Measurements from ENCODE around the gene PACS1. TPM values are rescaled to one million over a fixed set of nuclear protein-coding genes. Genes with fewer than 3 reads are reported as not detected.

PACS1 gene
- polyA plus RNA-seq, 1 of the 3 experiments (the other 2 are of a cell fraction), result 37.3 TPM

DNA sequence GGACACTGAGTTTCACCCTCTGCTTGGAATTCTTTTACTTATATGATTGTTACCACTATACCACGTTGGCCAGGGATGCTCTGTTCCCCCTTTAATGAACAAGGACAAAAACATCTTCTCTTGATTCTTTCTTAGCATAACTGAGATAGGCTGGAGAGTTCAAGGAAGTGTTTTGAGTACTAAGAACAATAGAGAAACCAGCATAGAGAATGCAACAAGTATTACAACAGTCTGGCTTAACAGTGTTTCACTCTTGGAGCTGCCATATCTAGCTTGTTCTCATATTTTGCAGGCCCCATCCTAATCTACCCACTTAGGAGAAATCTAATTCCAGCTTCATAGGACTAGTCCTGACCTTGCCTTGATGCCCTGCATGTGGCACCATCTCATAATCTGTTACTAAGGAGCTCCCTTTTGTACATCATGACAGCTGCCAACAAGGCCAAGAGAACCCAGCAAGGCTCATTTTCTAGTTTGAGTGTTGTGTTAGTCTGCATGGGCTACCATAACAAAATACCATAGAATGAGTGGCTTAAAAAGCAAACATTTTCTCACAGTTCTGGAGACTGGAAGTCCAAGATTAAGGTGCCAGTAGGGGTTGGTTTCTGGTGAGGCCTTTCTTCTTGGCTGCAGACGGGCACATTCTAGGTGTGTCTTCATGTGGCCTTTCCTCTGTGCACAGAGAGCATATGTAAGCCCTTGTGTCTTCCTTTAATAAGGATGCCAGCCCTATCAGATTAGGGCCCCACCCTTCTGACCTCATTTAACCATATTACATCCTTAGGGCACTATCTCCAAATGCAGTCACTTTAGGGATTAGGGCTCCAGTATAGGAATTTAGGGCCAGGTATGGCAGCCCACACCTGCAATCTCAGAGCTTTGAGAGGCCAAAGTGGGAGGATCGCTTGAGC, 37.8 kb downstream of the PACS1 start (continued):
- TF ChIP-seq USF2 (IDR thresholded peaks at IDR 0.05; ENCODE audit: borderline replicate concordance, low read depth, low read length) (no peak), RFX5 (IDR thresholded peaks at IDR 0.05; ENCODE audit: low read length) (no peak), FOXJ3 (CRISPR knock-in tag; IDR thresholded peaks at IDR 0.05) (no peak), MEF2A (IDR thresholded peaks at IDR 0.05; ENCODE audit: borderline replicate concordance, low read depth) (no peak), CHD2 (IDR thresholded peaks at IDR 0.05; ENCODE audit: low read length, partially characterized antibody) (no peak)
- TF ChIP-seq, protein P1, sequence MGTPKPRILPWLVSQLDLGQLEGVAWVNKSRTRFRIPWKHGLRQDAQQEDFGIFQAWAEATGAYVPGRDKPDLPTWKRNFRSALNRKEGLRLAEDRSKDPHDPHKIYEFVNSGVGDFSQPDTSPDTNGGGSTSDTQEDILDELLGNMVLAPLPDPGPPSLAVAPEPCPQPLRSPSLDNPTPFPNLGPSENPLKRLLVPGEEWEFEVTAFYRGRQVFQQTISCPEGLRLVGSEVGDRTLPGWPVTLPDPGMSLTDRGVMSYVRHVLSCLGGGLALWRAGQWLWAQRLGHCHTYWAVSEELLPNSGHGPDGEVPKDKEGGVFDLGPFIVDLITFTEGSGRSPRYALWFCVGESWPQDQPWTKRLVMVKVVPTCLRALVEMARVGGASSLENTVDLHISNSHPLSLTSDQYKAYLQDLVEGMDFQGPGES (IDR thresholded peaks at IDR 0.05; ENCODE audit: low read depth, low read length), result no peak

DNA sequence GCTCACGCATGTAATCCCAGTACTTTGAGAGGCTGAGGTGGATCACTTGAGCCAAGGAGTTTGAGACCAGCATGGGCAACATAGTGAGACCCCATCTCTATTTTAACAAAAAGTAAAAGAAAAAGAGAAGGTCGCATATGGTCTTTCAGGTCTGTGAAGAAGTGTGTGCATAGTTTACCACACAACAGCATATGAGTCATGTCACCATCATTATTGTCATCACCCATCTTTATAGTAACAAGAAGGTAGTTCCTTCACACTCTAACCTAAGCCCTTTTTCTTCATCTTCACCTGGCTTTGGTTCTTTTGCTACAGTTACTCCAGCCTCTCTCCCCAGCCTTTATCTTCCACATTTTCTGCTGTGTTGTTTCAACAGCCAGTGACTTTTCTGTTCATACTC, 39.2 kb downstream of the PACS1 start:
- H4K20me1 ChIP-seq (ENCODE audit: insufficient read depth), result peaks cover 3% of the 10 kb centered on the region; the same call in 1 of the 2 replicates
- H3F3A ChIP-seq (replicated peaks; ENCODE audit: insufficient read depth), result peaks cover 46% of the 10 kb centered on the region
- no peak overlapping the region for H3K9ac ChIP-seq
- peaks cover 88% of the 10 kb centered on the region for H3K79me2 ChIP-seq (ENCODE audit: insufficient read depth)
- peaks cover 0 to 3% of the 10 kb centered on the region in 2 experiments for H3K36me3 ChIP-seq (replicated peaks in 1 of 2; ENCODE audit: control insufficient read depth in 1 of 2, insufficient read depth in 2 of 2, low read length in 1 of 2)
- ChIA-PET POLR2A (no interaction called here), CTCF (interaction anchor here (1.2 to 2.0 kb wide), 2 partner anchors 15 to 20 kb away, joined by 3 to 4 read pairs; no protein-coding TSS in a partner anchor)
- H3K27me3 ChIP-seq (ENCODE audit: insufficient read depth), result no peaks in the 10 kb centered on the region
- TF ChIP-seq GABPA (IDR thresholded peaks at IDR 0.05; ENCODE audit: low read depth) (no peak), CHD2 (IDR thresholded peaks at IDR 0.05; ENCODE audit: low read length, partially characterized antibody) (no peak), RCOR1 (IDR thresholded peaks at IDR 0.05; ENCODE audit: low read length) (no peak), NFIC (IDR thresholded peaks at IDR 0.05; ENCODE audit: borderline replicate concordance) (no peak), SMC3 (IDR thresholded peaks at IDR 0.05; ENCODE audit: low read depth, low read length) (no peak), ELF1 (IDR thresholded peaks at IDR 0.05) (no peak), CTCF (IDR thresholded peaks at IDR 0.05) (no peak), RXRA (IDR thresholded peaks at IDR 0.05; ENCODE audit: borderline replicate concordance, low read depth) (no peak), RFX5 (IDR thresholded peaks at IDR 0.05; ENCODE audit: low read length) (no peak), TCF12 (IDR thresholded peaks at IDR 0.05) (no peak), FOXJ3 (CRISPR knock-in tag; IDR thresholded peaks at IDR 0.05) (no peak), SIN3A (IDR thresholded peaks at IDR 0.05; ENCODE audit: borderline replicate concordance, low read depth, low read length) (no peak), FOXM1 (IDR thresholded peaks at IDR 0.05; ENCODE audit: low read depth) (no peak), MXI1 (IDR thresholded peaks at IDR 0.05; ENCODE audit: low read depth, low read length) (no peak), YY1 (IDR thresholded peaks at IDR 0.05; ENCODE audit: low read depth) (no peak), USF1 (IDR thresholded peaks at IDR 0.05; ENCODE audit: borderline replicate concordance, low read depth) (no peak), EP300 (IDR thresholded peaks at IDR 0.05; ENCODE audit: borderline replicate concordance in 1 of 2, low read depth in 1 of 2, low read length in 1 of 2) (no peak)
- TF ChIP-seq, protein P1 (IDR thresholded peaks at IDR 0.05; ENCODE audit: low read depth, low read length), result no peak
- no peak overlapping the region for H3K4me3 ChIP-seq (ENCODE audit: low read depth in 2 of 2, low read length in 1 of 2)
- H3K9me2 ChIP-seq, result no peaks in the 10 kb centered on the region
- peaks cover 16 to 35% of the 10 kb centered on the region in 2 experiments for H3K4me1 ChIP-seq (ENCODE audit: control insufficient read depth in 1 of 2, insufficient read depth in 2 of 2, low read depth in 1 of 2, low read length in 1 of 2)
- peak overlapping the region; percentile 8 to 17; a peak in 3 of 4 replicates for H3K27ac ChIP-seq (ENCODE audit: low read depth in 2 of 2, low read length in 1 of 2)
- WGBS (ENCODE audit: low lambda C conversion rate), result 92% methylated on average over 2 of the region's 2 CpGs
- H2AFZ ChIP-seq (ENCODE audit: low read depth), result no peak overlapping the region
- H3K4me2 ChIP-seq, result no peak overlapping the region
- no peaks in the 10 kb centered on the region for H3K9me3 ChIP-seq
- no peak for DNase-seq

Measured in SK-N-SH (cell line).